Measurements from ENCODE around the gene CABP7. TPM values are rescaled to one million over a fixed set of nuclear protein-coding genes. Genes with fewer than 3 reads are reported as not detected.
A peak's percentile ranks its signal among the peaks of the same experiment; 100 is the strongest.

The CABP7 gene
- total and polyA plus RNA-seq, 2 of the 13 experiments (the other 11 are each of a cell fraction or from before 2014, with no cell fraction given) = 0.08 TPM; not detected in 1

GRCh38 chr22:29732883-29733282 is 13.1 kb downstream of the CABP7 start:
- Histone ChIP-seq H3K27ac (ENCODE audit: extremely low read length, insufficient read depth, low read length) (no peak overlapping the region), H3K4me1 (ENCODE audit: insufficient read depth, low read length) (0 out of 2 replicates have a peak, but pooled peaks cover 7% of the 10 kb centered on the region), H4K20me1 (ENCODE audit: insufficient read depth, low read length) (no peaks in the 10 kb centered on the region), H2AFZ (ENCODE audit: low read length) (no peak overlapping the region), H3K79me2 (ENCODE audit: insufficient read depth, low read length) (no peaks in the 10 kb centered on the region), H3K36me3 (replicated peaks in 1 of 2; ENCODE audit: control insufficient read depth in 1 of 2, insufficient read depth in 2 of 2, low read length in 2 of 2) (peaks cover 1 to 3% of the 10 kb centered on the region in 2 experiments; a peak in 2 of 5 replicates), H3K27me3 (ENCODE audit: control insufficient read depth in 1 of 2, insufficient read depth in 2 of 2, low read length in 2 of 2) (no peaks in the 10 kb centered on the region), H3K4me2 (ENCODE audit: low read depth, low read length) (no peak overlapping the region), H3K9me3 (ENCODE audit: low read length) (no peaks in the 10 kb centered on the region), H3K9ac (ENCODE audit: insufficient read depth, low read depth, low read length) (no peak overlapping the region), H3K4me3 (replicated peaks in 1 of 3; ENCODE audit: insufficient read depth in 1 of 3, low read depth in 2 of 3, low read length in 3 of 3) (no peak overlapping the region)
- in situ Hi-C loops (cut with HindIII; ENCODE audit: extremely low pct_ligation_motif_present, low pct_unique_long_range_greater_than_20kb) = no loop called here
- no TSS peak for BruUV-seq (replicated peaks)
- POLR2A ChIA-PET = interaction anchor here (0.6 kb wide), 1 partner anchor 22 kb away, joined by 3 read pairs; no protein-coding TSS in a partner anchor
- CTCF ChIA-PET (ENCODE audit: low intra/inter-chr PET ratio, low total read pairs) = no interaction called here
- 98% methylated on average over 6 of the region's 6 CpGs for WGBS (ENCODE audit: low lambda C conversion rate)
- no peak for FAIRE-seq
- intact Hi-C loops (cut with micrococcal nuclease; ENCODE audit: unreplicated experiment) = no loop called here
- TF ChIP-seq BRCA1 (CRISPR knock-in tag; IDR thresholded peaks at IDR 0.05) = no peak
- TF ChIP-seq ZNF629 (CRISPR knock-in tag; conservative IDR thresholded peaks at IDR 0.05) = peak; percentile 37; the same call in 1 of the 2 replicates
- TF ChIP-seq, protein P1, sequence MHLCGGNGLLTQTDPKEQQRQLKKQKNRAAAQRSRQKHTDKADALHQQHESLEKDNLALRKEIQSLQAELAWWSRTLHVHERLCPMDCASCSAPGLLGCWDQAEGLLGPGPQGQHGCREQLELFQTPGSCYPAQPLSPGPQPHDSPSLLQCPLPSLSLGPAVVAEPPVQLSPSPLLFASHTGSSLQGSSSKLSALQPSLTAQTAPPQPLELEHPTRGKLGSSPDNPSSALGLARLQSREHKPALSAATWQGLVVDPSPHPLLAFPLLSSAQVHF (CRISPR knock-in tag; IDR thresholded peaks at IDR 0.05) = no peak
- no peak for TF ChIP-seq MED1 (CRISPR knock-in tag; IDR thresholded peaks at IDR 0.05)
- no peak for DNase-seq (ENCODE audit: low spot score)
- ATAC-seq = no peak

DNA sequence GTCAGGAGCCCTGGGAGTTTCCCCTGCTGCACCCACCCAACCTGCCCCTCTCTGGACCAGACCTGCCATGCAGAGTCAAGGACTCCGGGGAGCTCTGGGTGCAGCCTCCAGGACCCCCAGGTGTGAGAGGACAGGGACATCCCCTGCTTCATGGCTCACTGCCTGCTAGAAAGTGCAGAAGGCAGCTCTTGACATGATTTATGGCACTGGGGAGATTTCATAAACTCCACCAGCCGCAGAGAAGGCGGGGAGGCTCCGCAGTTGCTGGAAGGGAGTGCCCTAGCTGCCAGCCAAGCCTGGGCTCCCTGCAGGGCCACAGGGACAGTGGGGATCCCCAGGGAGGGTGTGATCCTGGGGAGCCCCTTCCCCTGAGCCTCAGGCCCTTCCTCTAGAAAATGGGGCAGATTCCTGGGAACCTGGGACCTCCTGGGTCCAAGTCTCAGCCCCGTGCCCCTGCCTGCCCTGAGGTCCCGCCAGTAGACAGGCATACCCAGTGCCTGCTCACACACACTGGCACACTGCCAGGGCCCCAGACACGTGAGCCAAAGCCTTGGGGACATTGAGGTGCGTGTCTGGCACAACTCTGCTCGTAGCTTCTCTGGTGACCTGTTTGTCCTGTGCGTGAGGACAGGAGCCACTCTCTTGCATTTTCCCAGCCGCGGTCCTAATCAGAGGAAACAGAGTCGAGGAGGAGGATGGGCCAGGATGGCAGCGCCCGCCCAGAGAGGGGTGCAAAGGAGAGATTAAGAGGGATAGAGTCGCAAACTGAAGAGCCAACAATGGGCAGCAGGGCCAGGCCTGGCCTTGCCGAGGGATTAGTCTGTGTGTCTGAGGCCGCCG is 13.8 kb downstream of the CABP7 start:
- H3K27ac ChIP-seq (ENCODE audit: extremely low read length, insufficient read depth, low read length) = no peak overlapping the region
- no peaks in the 10 kb centered on the region for H3K9me3 ChIP-seq (ENCODE audit: low read length)
- no peak overlapping the region for H3K4me2 ChIP-seq (ENCODE audit: low read depth, low read length)
- no peaks in the 10 kb centered on the region for H3K27me3 ChIP-seq (ENCODE audit: control insufficient read depth in 1 of 2, insufficient read depth in 2 of 2, low read length in 2 of 2)
- DNase-seq (ENCODE audit: low spot score) (no peak), ATAC-seq (no peak), FAIRE-seq (no peak)
- no peak overlapping the region for H3K4me3 ChIP-seq (replicated peaks in 1 of 3; ENCODE audit: insufficient read depth in 1 of 3, low read depth in 2 of 3, low read length in 3 of 3)
- H3K36me3 ChIP-seq (replicated peaks in 1 of 2; ENCODE audit: control insufficient read depth in 1 of 2, insufficient read depth in 2 of 2, low read length in 2 of 2) = peaks cover 3 to 6% of the 10 kb centered on the region in 2 experiments; a peak in 3 of 5 replicates
- H3K4me1 ChIP-seq (ENCODE audit: insufficient read depth, low read length) = 0 out of 2 replicates have a peak, but pooled peaks cover 7% of the 10 kb centered on the region
- 95% methylated on average over 10 of the region's 19 CpGs for WGBS (ENCODE audit: low lambda C conversion rate)
- POLR2A ChIA-PET = no interaction called here
- H3K9ac ChIP-seq (ENCODE audit: insufficient read depth, low read depth, low read length) = no peak overlapping the region
- in situ Hi-C loops (cut with HindIII; ENCODE audit: extremely low pct_ligation_motif_present, low pct_unique_long_range_greater_than_20kb) = no loop called here
- H2AFZ ChIP-seq (ENCODE audit: low read length) = no peak overlapping the region
- no peaks in the 10 kb centered on the region for H4K20me1 ChIP-seq (ENCODE audit: insufficient read depth, low read length)
- H3K79me2 ChIP-seq (ENCODE audit: insufficient read depth, low read length) = no peaks in the 10 kb centered on the region
- CTCF ChIA-PET (ENCODE audit: low intra/inter-chr PET ratio, low total read pairs) = no interaction called here
- intact Hi-C loops (cut with micrococcal nuclease; ENCODE audit: unreplicated experiment) = no loop called here
- no TSS peak for BruUV-seq (replicated peaks)
- TF ChIP-seq EHMT2 (IDR thresholded peaks at IDR 0.05; ENCODE audit: borderline replicate concordance, low read depth, low read length) (no peak), MAZ (IDR thresholded peaks at IDR 0.05; ENCODE audit: borderline replicate concordance, low read depth, low read length) (no peak), MAZ (CRISPR knock-in tag; IDR thresholded peaks at IDR 0.05; ENCODE audit: low read depth) (no peak), ZNF713 (CRISPR knock-in tag; IDR thresholded peaks at IDR 0.05) (no peak), ZNF235 (CRISPR knock-in tag; IDR thresholded peaks at IDR 0.05; ENCODE audit: borderline replicate concordance) (no peak), ESRRA (CRISPR knock-in tag; IDR thresholded peaks at IDR 0.05; ENCODE audit: low read depth) (no peak), ZFAT (CRISPR knock-in tag; conservative IDR thresholded peaks at IDR 0.05) (no peak), ZNF496 (CRISPR knock-in tag; IDR thresholded peaks at IDR 0.05; ENCODE audit: insufficient replicate concordance) (no peak), FOXK2 (IDR thresholded peaks at IDR 0.05) (no peak), CCAR2 (optimal IDR thresholded peaks at IDR 0.05; ENCODE audit: low read depth, low read length) (no peak), MIER3 (CRISPR knock-in tag; IDR thresholded peaks at IDR 0.05; ENCODE audit: borderline replicate concordance) (no peak), ZMYM4 (CRISPR knock-in tag; IDR thresholded peaks at IDR 0.05) (no peak), ZNF30 (CRISPR knock-in tag; IDR thresholded peaks at IDR 0.05) (no peak)
- TF ChIP-seq, protein P2, sequence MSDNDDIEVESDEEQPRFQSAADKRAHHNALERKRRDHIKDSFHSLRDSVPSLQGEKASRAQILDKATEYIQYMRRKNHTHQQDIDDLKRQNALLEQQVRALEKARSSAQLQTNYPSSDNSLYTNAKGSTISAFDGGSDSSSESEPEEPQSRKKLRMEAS (IDR thresholded peaks at IDR 0.05) = no peak
